Measurements from ENCODE around the gene LDLRAD4.

LDLRAD4 gene

GRCh38 chr18:13700153-13700552 is 481.6 kb downstream of the LDLRAD4 start:
- peaks cover 11% of the 10 kb centered on the region for H3K9me3 ChIP-seq (ENCODE audit: severe bottlenecking)
- no peak overlapping the region for H3K4me3 ChIP-seq (ENCODE audit: low read depth, low read length)
- no peak overlapping the region for H3K27ac ChIP-seq
- TF ChIP-seq, protein P1, sequence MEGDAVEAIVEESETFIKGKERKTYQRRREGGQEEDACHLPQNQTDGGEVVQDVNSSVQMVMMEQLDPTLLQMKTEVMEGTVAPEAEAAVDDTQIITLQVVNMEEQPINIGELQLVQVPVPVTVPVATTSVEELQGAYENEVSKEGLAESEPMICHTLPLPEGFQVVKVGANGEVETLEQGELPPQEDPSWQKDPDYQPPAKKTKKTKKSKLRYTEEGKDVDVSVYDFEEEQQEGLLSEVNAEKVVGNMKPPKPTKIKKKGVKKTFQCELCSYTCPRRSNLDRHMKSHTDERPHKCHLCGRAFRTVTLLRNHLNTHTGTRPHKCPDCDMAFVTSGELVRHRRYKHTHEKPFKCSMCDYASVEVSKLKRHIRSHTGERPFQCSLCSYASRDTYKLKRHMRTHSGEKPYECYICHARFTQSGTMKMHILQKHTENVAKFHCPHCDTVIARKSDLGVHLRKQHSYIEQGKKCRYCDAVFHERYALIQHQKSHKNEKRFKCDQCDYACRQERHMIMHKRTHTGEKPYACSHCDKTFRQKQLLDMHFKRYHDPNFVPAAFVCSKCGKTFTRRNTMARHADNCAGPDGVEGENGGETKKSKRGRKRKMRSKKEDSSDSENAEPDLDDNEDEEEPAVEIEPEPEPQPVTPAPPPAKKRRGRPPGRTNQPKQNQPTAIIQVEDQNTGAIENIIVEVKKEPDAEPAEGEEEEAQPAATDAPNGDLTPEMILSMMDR (IDR thresholded peaks at IDR 0.05; ENCODE audit: low read depth, low read length) = no peak
- H3K27me3 ChIP-seq (ENCODE audit: insufficient read depth, low read depth, severe bottlenecking) = no peaks in the 10 kb centered on the region
- DNase-seq = no peak
- H3K36me3 ChIP-seq = no peaks in the 10 kb centered on the region

Measured in WERI-Rb-1 (cell line).